Endothelial cell of umbilical vein (primary cell): ENCODE results near the gene LHX3.

ENCODE experiments used
- CTCF ChIP-seq, 2 donors: IDR thresholded peaks; 1 replicate in 1 of 2; 2 replicates in 1 of 2; pipeline ENCODE4 v1.5.1; 2011; ENCODE audit warnings: low read length in 2 of 2, mild to moderate bottlenecking in 2 of 2, moderate library complexity in 2 of 2, control low read depth in 1 of 2, inconsistent platforms in 1 of 2, low read depth in 1 of 2; ENCODE audit not compliant: insufficient read depth in 1 of 2; ENCODE audit errors: extremely low read depth in 1 of 2
- EZH2 ChIP-seq: IDR thresholded peaks from 2 replicates; pipeline ENCODE4 v1.6.1; 2012; ENCODE audit warnings: borderline replicate concordance, low read depth, mild to moderate bottlenecking, moderate library complexity, low read length, inconsistent platforms; ENCODE audit not compliant: severe bottlenecking
- FOS ChIP-seq: IDR thresholded peaks from 2 replicates; pipeline ENCODE4 v1.6.1; 2011; ENCODE audit warnings: mild to moderate bottlenecking, low read length, moderate library complexity, borderline replicate concordance; ENCODE audit not compliant: insufficient read depth
- GATA2 ChIP-seq: IDR thresholded peaks from 2 replicates; pipeline ENCODE4 v1.7.0; 2011; ENCODE audit warnings: low read depth, mild to moderate bottlenecking, moderate library complexity, mixed read lengths, low read length; ENCODE audit not compliant: insufficient read length, insufficient read depth
- JUN ChIP-seq: IDR thresholded peaks from 2 replicates; pipeline ENCODE4 v1.6.1; 2011; ENCODE audit warnings: borderline replicate concordance, low read depth; ENCODE audit not compliant: insufficient read length, insufficient read depth
- MYC ChIP-seq: IDR thresholded peaks from one replicate; pipeline ENCODE4 v1.6.1; 2011; ENCODE audit warnings: mild to moderate bottlenecking, low read depth, low read length
- POLR2A ChIP-seq: IDR thresholded peaks from 2 replicates; pipeline ENCODE4 v1.6.1; 2012; ENCODE audit warnings: low read depth, mild to moderate bottlenecking, control low read depth, low read length
- POLR2AphosphoS5 ChIP-seq: IDR thresholded peaks from 2 replicates; pipeline ENCODE4 v1.6.1; 2012; ENCODE audit warnings: low read depth, mild to moderate bottlenecking, control low read depth, low read length, moderate library complexity; ENCODE audit not compliant: insufficient read depth
- TF ChIP-seq, protein P1 (sequence below): IDR thresholded peaks from 2 replicates; pipeline ENCODE4 v1.6.1; 2011; ENCODE audit not compliant: insufficient read depth, insufficient read length

GRCh38 chr9:136209232-136209631 is 4.3 kb upstream of the LHX3 start:
- TF ChIP-seq CTCF (IDR thresholded peaks at IDR 0.05; ENCODE audit: extremely low read depth in 1 of 2, insufficient read depth in 1 of 2, low read depth in 1 of 2, low read length in 2 of 2) (no peak), MYC (no peak), EZH2 (no peak), POLR2A (no peak), FOS (no peak), POLR2AphosphoS5 (no peak), GATA2 (no peak), JUN (no peak)
- TF ChIP-seq, protein P1, sequence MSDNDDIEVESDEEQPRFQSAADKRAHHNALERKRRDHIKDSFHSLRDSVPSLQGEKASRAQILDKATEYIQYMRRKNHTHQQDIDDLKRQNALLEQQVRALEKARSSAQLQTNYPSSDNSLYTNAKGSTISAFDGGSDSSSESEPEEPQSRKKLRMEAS = no peak
